K562 (cell line): ENCODE results near the gene ZSCAN22. TPM values are rescaled to one million over a fixed set of nuclear protein-coding genes. Genes with fewer than 3 reads are reported as not detected.

Experiments used
- BDP1 ChIP-seq: IDR thresholded peaks from 3 replicates; pipeline ENCODE4 v1.6.1; 2011; ENCODE audit not compliant: insufficient read length, insufficient read depth
- CHCHD3 ChIP-seq: fragments of 250-450 bp; sonication (Bioruptor Pico); IDR thresholded peaks from 2 replicates; pipeline ENCODE4 v2.1.2; 2022; ENCODE audit warnings: mild to moderate bottlenecking
- EP300 ChIP-seq: IDR thresholded peaks from 2 replicates; pipeline ENCODE4 v1.6.1; 2012; ENCODE audit warnings: low read length, improper control_type of control experiment
- FOXK1 ChIP-seq: sonication (generic); formaldehyde crosslinking; IDR thresholded peaks from 2 replicates; pipeline ENCODE4 v1.8.0; 2022; ENCODE audit warnings: missing genetic modification reagents, mild to moderate bottlenecking, borderline replicate concordance
- GTF2F1 ChIP-seq: IDR thresholded peaks from 2 replicates; pipeline ENCODE4 v1.6.1; 2011; ENCODE audit warnings: low read depth, low read length, improper control_type of control experiment
- KLF16 ChIP-seq: IDR thresholded peaks from 2 replicates; pipeline ENCODE4 v1.6.1; 2016; ENCODE audit warnings: antibody characterized with exemption
- LARP7 ChIP-seq: fragments of 450-650 bp; IDR thresholded peaks from 2 replicates; pipeline ENCODE4 v1.6.1; 2016
- MECOM ChIP-seq: fragments of 250-450 bp; sonication (Bioruptor Pico); IDR thresholded peaks from 2 replicates; pipeline ENCODE4 v1.8.0; 2022; ENCODE audit warnings: inconsistent platforms
- NCOA4 ChIP-seq: fragments of 450-650 bp; IDR thresholded peaks from 2 replicates; pipeline ENCODE4 v1.6.1; 2018; ENCODE audit warnings: mild to moderate bottlenecking; ENCODE audit not compliant: partially characterized antibody
- POLR2G ChIP-seq: fragments of 200-400 bp; formaldehyde crosslinking; IDR thresholded peaks from 2 replicates; pipeline ENCODE4 v1.6.1; 2017; ENCODE audit warnings: low read depth, mild to moderate bottlenecking, antibody characterized with exemption, low read length, moderate library complexity
- POU5F1 ChIP-seq: fragments of 150-350 bp; IDR thresholded peaks from 2 replicates; pipeline ENCODE4 v1.6.1; 2014; ENCODE audit warnings: borderline replicate concordance, low read length, low read depth, mild to moderate bottlenecking; ENCODE audit not compliant: partially characterized antibody
- PTRF ChIP-seq: fragments of 450-650 bp; IDR thresholded peaks from 2 replicates; pipeline ENCODE4 v1.6.1; 2016; ENCODE audit warnings: mild to moderate bottlenecking, missing genetic modification characterization, missing compliant biosample characterization
- RBM34 ChIP-seq: fragments of 200-400 bp; formaldehyde crosslinking; IDR thresholded peaks from 2 replicates; pipeline ENCODE4 v1.6.1; 2018; ENCODE audit warnings: low read length, borderline replicate concordance; ENCODE audit not compliant: insufficient read depth
- SAFB2 ChIP-seq: fragments of 200-400 bp; formaldehyde crosslinking; IDR thresholded peaks from 2 replicates; pipeline ENCODE4 v1.6.1; 2018; ENCODE audit warnings: borderline replicate concordance, low read length, low read depth, moderate library complexity; ENCODE audit not compliant: severe bottlenecking
- STAG1 ChIP-seq: sonication (generic); formaldehyde crosslinking; IDR thresholded peaks from 2 replicates; pipeline ENCODE4 v1.5.0; 2020; ENCODE audit warnings: missing genetic modification reagents, borderline replicate concordance
- STAT5A ChIP-seq: IDR thresholded peaks from 2 replicates; pipeline ENCODE4 v1.6.1; 2012; ENCODE audit warnings: low read length, inconsistent platforms, borderline replicate concordance
- TAF15 ChIP-seq: fragments of 200-400 bp; formaldehyde crosslinking; IDR thresholded peaks from 2 replicates; pipeline ENCODE4 v1.6.1; 2017; ENCODE audit warnings: mild to moderate bottlenecking, low read depth, low read length, moderate library complexity
- TOE1 ChIP-seq, 2 experiments: fragments of 450-650 bp in 1 of 2; sonication (generic) in 1 of 2; formaldehyde crosslinking in 1 of 2; IDR thresholded peaks; 2 replicates each; pipeline versions ENCODE4 v1.7.1 to v1.8.0; 2016 to 2022; ENCODE audit warnings: borderline replicate concordance in 2 of 2, mild to moderate bottlenecking in 2 of 2, antibody characterized with exemption in 1 of 2, inconsistent platforms in 1 of 2, low read depth in 1 of 2, missing genetic modification reagents in 1 of 2, moderate library complexity in 1 of 2
- XRCC5 ChIP-seq: fragments of 200-400 bp; formaldehyde crosslinking; IDR thresholded peaks from 2 replicates; pipeline ENCODE4 v1.6.1; 2017; ENCODE audit warnings: low read depth, mild to moderate bottlenecking, low read length
- ZNF174 ChIP-seq: fragments of 250-450 bp; sonication (Bioruptor Pico); IDR thresholded peaks from 2 replicates; pipeline ENCODE4 v1.4.0; 2020; ENCODE audit warnings: mild to moderate bottlenecking
- ZNF184 ChIP-seq: sonication (generic); formaldehyde crosslinking; IDR thresholded peaks from 2 replicates; pipeline ENCODE4 v1.5.0; 2020; ENCODE audit warnings: missing genetic modification reagents
- ZNF232 ChIP-seq: sonication (generic); formaldehyde crosslinking; IDR thresholded peaks from 2 replicates; pipeline ENCODE4 v1.8.0; 2022; ENCODE audit warnings: mild to moderate bottlenecking, missing genetic modification reagents
- ZNF311 ChIP-seq: fragments of 250-450 bp; sonication (Bioruptor Pico); IDR thresholded peaks from 2 replicates; pipeline ENCODE4 v1.4.0; 2020; ENCODE audit warnings: mild to moderate bottlenecking, moderate library complexity
- ZNF589 ChIP-seq: fragments of 200-800 bp; sonication (Bioruptor generic); IDR thresholded peaks from 2 replicates; pipeline ENCODE4 v1.6.1; 2016; ENCODE audit warnings: low read depth, missing genetic modification characterization, missing compliant biosample characterization
- ZNF668 ChIP-seq: fragments of 250-450 bp; sonication (Bioruptor Pico); IDR thresholded peaks from 2 replicates; pipeline ENCODE4 v1.8.0; 2022; ENCODE audit warnings: mild to moderate bottlenecking, inconsistent platforms
- ZNF778 ChIP-seq: fragments of 450-650 bp; formaldehyde crosslinking; IDR thresholded peaks from 2 replicates; pipeline ENCODE4 v1.4.0; 2020; ENCODE audit warnings: mild to moderate bottlenecking, moderate library complexity
- ZNF785 ChIP-seq: fragments of 250-450 bp; sonication (Bioruptor Pico); IDR thresholded peaks from 2 replicates; pipeline ENCODE4 v1.4.0; 2020; ENCODE audit warnings: mild to moderate bottlenecking
- ZNF79 ChIP-seq: fragments of 250-450 bp; sonication (Bioruptor Pico); IDR thresholded peaks from 2 replicates; pipeline ENCODE4 v1.4.0; 2020; ENCODE audit warnings: low read depth, mild to moderate bottlenecking, moderate library complexity
- polyA plus RNA-seq, 8 experiments: library from polyadenylated mRNA; depleted of rRNA in 4 of 8; stranded (reverse) in 5 of 8; unstranded in 3 of 8; fragments of >200 nt; fragmentation: Nextera tagmentation in 2 of 8; fragmentation: Illumina TruSeq in 1 of 8; extraction: Ambion mirVana in 2 of 8; extraction: Trizol in 1 of 8; gene quantifications; 2 replicates each; pipeline versions ENCODE4 v1.2.1 to v1.2.3, GENCODE V29; 2011 to 2014; ENCODE audit warnings: inconsistent platforms in 1 of 8, missing spikeins in 1 of 8
- total RNA-seq, 7 experiments: library from RNA; depleted of rRNA in 6 of 7; stranded (reverse); fragments of >200 nt in 6 of 7; fragmentation: Illumina TruSeq in 2 of 7; extraction: Trizol in 2 of 7; gene quantifications; 2 replicates each; pipeline versions ENCODE4 v1.2.1 to v1.2.3, GENCODE V29; 2011 to 2021; ENCODE audit warnings: low replicate concordance in 1 of 7
- TF ChIP-seq, protein P1 (sequence below): sonication (generic); formaldehyde crosslinking; IDR thresholded peaks from 2 replicates; pipeline ENCODE4 v1.8.0; 2022; ENCODE audit warnings: missing genetic modification reagents, mild to moderate bottlenecking, borderline replicate concordance

The ZSCAN22 gene
- total and polyA plus RNA-seq, 9 of the 15 experiments (the other 6 are each of a cell fraction or from before 2014, with no cell fraction given) = 0.98 to 5.3 (median 3.0) TPM

DNA sequence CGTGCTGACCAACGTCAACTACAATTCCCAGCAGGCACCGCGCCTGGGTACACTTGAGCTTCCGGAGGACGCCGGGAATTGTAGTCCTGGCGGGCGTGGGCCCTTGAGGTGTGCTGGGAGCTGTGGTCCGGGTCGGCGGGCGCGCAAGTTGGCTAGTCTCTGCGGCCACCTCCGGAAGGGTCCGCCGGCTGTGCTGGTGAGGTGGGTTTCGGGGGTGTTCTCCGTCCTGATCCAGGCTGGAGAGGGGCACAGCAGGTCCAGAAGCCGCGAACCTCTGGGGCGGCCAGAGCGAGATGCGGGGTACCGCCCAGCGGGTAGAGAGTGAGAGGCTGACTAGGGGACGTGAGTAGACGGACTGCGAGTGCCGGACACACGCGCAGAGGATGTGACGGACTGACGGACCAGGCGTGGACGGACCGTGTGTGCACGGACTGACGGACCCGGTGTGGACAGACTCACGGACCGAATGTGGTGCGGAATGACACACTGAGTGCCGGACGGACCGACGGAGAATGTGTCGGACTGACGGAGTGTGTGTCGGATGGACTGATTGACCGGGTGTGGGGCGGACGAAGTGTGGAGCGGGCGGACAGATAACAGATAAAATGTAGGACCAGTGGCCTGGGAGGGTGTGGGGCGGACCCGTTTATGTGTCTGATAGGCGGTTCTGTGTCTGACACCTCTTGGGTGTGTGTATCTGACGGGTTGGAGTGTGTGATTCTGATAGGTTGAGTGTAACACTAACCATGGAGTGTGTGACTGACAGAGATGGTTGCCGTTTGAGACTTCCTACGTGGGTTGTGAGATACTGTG lies at the start of gene ZSCAN22 (continued):
- TF ChIP-seq TOE1 (IDR thresholded peaks at IDR 0.05; ENCODE audit: borderline replicate concordance) (peak; percentile 83; the same call in 1 of the 2 replicates), TOE1 (CRISPR knock-in tag; IDR thresholded peaks at IDR 0.05; ENCODE audit: borderline replicate concordance, low read depth) (peak; percentile 98), ZNF184 (no peak), KLF16 (no peak), CHCHD3 (CRISPR knock-in tag) (no peak), POU5F1 (peak; percentile 72), ZNF311 (CRISPR knock-in tag) (no peak), MECOM (CRISPR knock-in tag) (no peak), NCOA4 (peak; percentile 44), PTRF (tag) (no peak), ZNF785 (CRISPR knock-in tag) (no peak), STAT5A (no peak; the same call in 1 of the 2 replicates), STAG1 (CRISPR knock-in tag) (no peak), RBM34 (no peak), ZNF668 (CRISPR knock-in tag) (no peak), ZNF174 (peak; percentile 66; the same call in 1 of the 2 replicates), GTF2F1 (peak; percentile 30; the same call in 1 of the 2 replicates), ZNF79 (no peak), ZNF778 (CRISPR knock-in tag) (no peak), SAFB2 (no peak), ZNF232 (no peak), POLR2G (peak; percentile 98), TAF15 (no peak), XRCC5 (no peak; the same call in 1 of the 2 replicates), BDP1 (no peak), ZNF589 (peak; percentile 75; the same call in 1 of the 2 replicates), LARP7 (no peak; the same call in 1 of the 2 replicates), EP300 (peak; percentile 41), FOXK1 (CRISPR knock-in tag) (peak; percentile 26; the same call in 1 of the 2 replicates)
- TF ChIP-seq, protein P1, sequence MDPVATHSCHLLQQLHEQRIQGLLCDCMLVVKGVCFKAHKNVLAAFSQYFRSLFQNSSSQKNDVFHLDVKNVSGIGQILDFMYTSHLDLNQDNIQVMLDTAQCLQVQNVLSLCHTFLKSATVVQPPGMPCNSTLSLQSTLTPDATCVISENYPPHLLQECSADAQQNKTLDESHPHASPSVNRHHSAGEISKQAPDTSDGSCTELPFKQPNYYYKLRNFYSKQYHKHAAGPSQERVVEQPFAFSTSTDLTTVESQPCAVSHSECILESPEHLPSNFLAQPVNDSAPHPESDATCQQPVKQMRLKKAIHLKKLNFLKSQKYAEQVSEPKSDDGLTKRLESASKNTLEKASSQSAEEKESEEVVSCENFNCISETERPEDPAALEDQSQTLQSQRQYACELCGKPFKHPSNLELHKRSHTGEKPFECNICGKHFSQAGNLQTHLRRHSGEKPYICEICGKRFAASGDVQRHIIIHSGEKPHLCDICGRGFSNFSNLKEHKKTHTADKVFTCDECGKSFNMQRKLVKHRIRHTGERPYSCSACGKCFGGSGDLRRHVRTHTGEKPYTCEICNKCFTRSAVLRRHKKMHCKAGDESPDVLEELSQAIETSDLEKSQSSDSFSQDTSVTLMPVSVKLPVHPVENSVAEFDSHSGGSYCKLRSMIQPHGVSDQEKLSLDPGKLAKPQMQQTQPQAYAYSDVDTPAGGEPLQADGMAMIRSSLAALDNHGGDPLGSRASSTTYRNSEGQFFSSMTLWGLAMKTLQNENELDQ (CRISPR knock-in tag) = no peak
